RWPE2 (cell line): ENCODE data around the gene KRT12.

Experiments used
- ATAC-seq: fragments of 200-7000 bp; cut with Tn5 transposase; 3 replicates; pipeline ENCODE4 v1.9.1; 2021; ENCODE audit warnings: low read depth
- DNase-seq: peaks from one replicate; pipeline ENCODE4 v3.0.0-alpha.2; 2020; ENCODE audit warnings: low spot score
- H3K27ac ChIP-seq: fragments of 450-650 bp; 2 replicates; pipeline ENCODE4 v1.5.1; 2017; ENCODE audit warnings: mild to moderate bottlenecking; ENCODE audit not compliant: poor library complexity, severe bottlenecking
- H3K27me3 ChIP-seq: fragments of 250-450 bp; sonication (Bioruptor Pico); 2 replicates; pipeline ENCODE4 v1.5.1; 2021; ENCODE audit warnings: mild to moderate bottlenecking, moderate library complexity; ENCODE audit not compliant: insufficient read depth, poor library complexity, severe bottlenecking
- H3K36me3 ChIP-seq: fragments of 250-450 bp; sonication (Bioruptor Pico); 2 replicates; pipeline ENCODE4 v1.5.1; 2020; ENCODE audit warnings: low read depth, mild to moderate bottlenecking, moderate library complexity
- H3K4me1 ChIP-seq: fragments of 250-450 bp; sonication (Bioruptor Pico); 2 replicates; pipeline ENCODE4 v1.5.1; 2021; ENCODE audit warnings: mild to moderate bottlenecking, moderate library complexity; ENCODE audit not compliant: insufficient read depth, poor library complexity, severe bottlenecking
- H3K4me3 ChIP-seq: fragments of 250-450 bp; sonication (Bioruptor Pico); 2 replicates; pipeline ENCODE4 v1.5.1; 2021; ENCODE audit warnings: mild to moderate bottlenecking, moderate library complexity; ENCODE audit not compliant: severe bottlenecking
- H3K9me3 ChIP-seq: fragments of 250-450 bp; sonication (Bioruptor Pico); 2 replicates; pipeline ENCODE4 v1.5.1; 2021; ENCODE audit warnings: mild to moderate bottlenecking, moderate library complexity; ENCODE audit not compliant: severe bottlenecking
- CTCF ChIP-seq: fragments of 450-650 bp; IDR thresholded peaks from one replicate; pipeline ENCODE4 v1.5.1; 2017; ENCODE audit warnings: mild to moderate bottlenecking, moderate library complexity; ENCODE audit not compliant: poor library complexity, severe bottlenecking

The KRT12 gene

DNA sequence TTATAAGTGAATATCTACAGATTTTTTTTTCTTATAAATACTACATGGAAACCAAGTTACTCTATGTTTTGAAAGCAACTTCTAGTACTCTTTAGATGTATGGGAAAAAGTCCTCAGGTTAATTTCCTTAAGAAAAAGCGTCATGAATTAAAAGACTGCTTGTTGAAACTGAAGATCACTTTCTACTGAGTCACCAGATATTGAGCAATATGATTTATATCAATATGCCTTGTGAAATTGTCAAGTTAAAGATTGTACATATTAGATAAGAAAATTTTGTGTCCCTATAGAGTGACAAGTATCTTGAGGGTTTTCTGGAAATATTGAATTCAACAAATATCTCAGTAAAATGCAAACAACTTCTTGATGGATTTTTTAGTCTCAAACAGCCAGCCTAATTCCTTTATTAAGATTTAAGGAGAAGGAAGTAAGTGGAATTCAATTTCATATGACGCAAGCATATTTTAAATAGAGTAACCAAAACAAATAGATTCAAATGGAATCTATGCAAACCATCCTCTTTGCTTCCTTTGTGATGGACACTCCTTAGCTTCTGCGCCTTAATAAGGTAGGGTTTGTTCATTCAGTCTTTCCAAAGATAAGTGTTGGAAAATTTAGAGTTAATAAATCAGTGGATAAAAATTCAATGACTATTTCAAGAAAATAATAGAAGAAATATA lies 16.6 kb downstream of the KRT12 start:
- Histone ChIP-seq H3K4me1 (peaks cover 39% of the 10 kb centered on the region), H3K27ac (peak overlapping the region; percentile 69), H3K27me3 (no peaks in the 10 kb centered on the region), H3K36me3 (no peaks in the 10 kb centered on the region), H3K9me3 (no peaks in the 10 kb centered on the region), H3K4me3 (no peak overlapping the region)
- no peak for DNase-seq
- no peak for TF ChIP-seq CTCF
- ATAC-seq = peak; percentile 53; the same call in 2 of the 3 replicates

- Histone ChIP-seq H3K36me3 (no peaks in the 10 kb centered on the region), H3K27me3 (no peaks in the 10 kb centered on the region), H3K9me3 (no peaks in the 10 kb centered on the region), H3K4me3 (no peak overlapping the region), H3K4me1 (peaks cover 38% of the 10 kb centered on the region), H3K27ac (peak overlapping the region; percentile 69)
- DNase-seq (no peak), ATAC-seq (no peak)
- TF ChIP-seq CTCF = no peak
Measured at GRCh38 chr17:40849723-40850122, 17.3 kb downstream of the KRT12 start.

DNA sequence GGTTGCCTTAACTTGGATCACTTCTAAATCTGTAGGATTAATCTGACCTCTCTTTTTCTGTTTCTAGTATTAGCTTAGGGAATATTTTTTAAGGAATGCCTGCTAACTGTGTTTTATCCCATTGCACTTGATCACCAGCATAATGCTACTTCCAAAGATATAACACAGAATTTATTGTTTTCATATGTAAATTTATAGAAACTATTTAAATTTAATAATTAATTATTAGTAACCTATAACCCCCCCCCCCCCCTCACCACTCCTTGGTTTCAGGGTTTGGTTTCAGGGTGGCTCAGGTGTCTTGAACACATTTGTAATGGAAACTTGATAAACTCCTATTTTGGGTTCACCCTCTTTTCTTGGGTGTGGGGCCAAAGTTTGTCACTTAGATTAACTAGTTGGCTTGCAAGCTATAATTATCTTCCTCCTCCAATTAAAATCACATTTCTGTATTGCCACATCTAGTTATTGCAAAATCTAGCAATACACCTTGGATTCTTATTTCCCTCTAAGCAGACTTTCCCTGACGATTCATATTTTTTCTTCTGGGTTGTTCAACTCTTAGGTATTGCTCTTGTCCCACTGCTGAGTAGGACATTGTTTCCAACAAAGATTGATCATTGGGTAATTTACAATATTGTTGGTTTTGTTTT lies 18.3 kb downstream of the KRT12 start:
- ATAC-seq = no peak
- H3K4me1 ChIP-seq = peaks cover 30% of the 10 kb centered on the region
- no peak for TF ChIP-seq CTCF
- no peak overlapping the region for H3K4me3 ChIP-seq
- no peak for DNase-seq
- H3K27me3 ChIP-seq = no peaks in the 10 kb centered on the region
- no peaks in the 10 kb centered on the region for H3K9me3 ChIP-seq
- no peaks in the 10 kb centered on the region for H3K36me3 ChIP-seq
- H3K27ac ChIP-seq = no peak overlapping the region

DNA sequence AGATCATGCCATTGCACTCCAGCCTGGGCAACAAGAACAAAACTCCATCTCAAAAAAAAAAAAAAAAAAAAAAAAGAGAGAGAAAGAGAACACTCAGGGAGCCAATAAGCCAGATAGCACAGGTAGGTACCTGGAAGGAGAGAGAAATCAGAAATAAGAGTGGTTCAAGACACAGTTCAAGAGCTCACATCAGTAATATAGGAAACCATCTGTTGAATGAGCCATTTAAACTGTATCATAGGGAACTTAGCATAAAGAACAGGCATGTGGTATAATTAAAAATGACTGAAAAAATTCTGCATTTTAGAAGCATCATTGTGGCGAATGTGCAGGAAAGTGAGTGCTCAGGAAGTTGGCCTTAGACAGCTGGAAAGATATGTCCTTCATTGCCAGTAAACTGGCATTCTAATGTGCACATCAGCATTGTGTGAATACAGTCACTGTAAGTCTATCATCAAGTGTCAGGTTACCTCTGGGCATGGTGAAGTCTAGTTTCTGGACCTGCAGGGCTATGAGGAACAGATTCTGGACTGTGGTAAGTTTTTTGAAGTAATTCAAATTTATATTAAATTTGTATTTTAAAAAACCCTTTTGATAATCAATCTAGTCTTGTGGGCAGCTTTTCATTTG lies 20.4 kb downstream of the KRT12 start:
- Histone ChIP-seq H3K36me3 (no peaks in the 10 kb centered on the region), H3K4me3 (no peak overlapping the region), H3K27ac (no peak overlapping the region), H3K9me3 (no peaks in the 10 kb centered on the region), H3K27me3 (no peaks in the 10 kb centered on the region), H3K4me1 (peaks cover 23% of the 10 kb centered on the region)
- TF ChIP-seq CTCF = no peak
- DNase-seq (no peak), ATAC-seq (peak; percentile 57; the same call in 1 of the 3 replicates)
